GM12878 (cell line): ENCODE data around the gene ICAM2. TPM values are rescaled to one million over a fixed set of nuclear protein-coding genes. Genes with fewer than 3 reads are reported as not detected.

ENCODE experiments used
- ATF7 ChIP-seq: fragments of 450-650 bp; IDR thresholded peaks from 2 replicates; pipeline ENCODE4 v1.6.1; 2016; ENCODE audit warnings: low read depth, mild to moderate bottlenecking
- CEBPZ ChIP-seq: fragments of 150-350 bp; IDR thresholded peaks from 2 replicates; pipeline ENCODE4 v1.6.1; 2016; ENCODE audit warnings: low read depth, low read length
- CREB1 ChIP-seq: IDR thresholded peaks from 2 replicates; pipeline ENCODE4 v1.6.1; 2012; ENCODE audit warnings: low read depth, mild to moderate bottlenecking, inconsistent platforms
- EED ChIP-seq: sonication (generic); IDR thresholded peaks from 2 replicates; pipeline ENCODE4 v1.6.1; 2016; ENCODE audit warnings: antibody characterized with exemption, low read depth
- EP300 ChIP-seq, 2 experiments: fragments of 150-350 bp in 1 of 2; IDR thresholded peaks; 2 replicates each; pipeline ENCODE4 v1.6.1; 2011 to 2012; ENCODE audit warnings: low read depth in 2 of 2, low read length in 2 of 2, borderline replicate concordance in 1 of 2, improper control_type of control experiment in 1 of 2, inconsistent platforms in 1 of 2; ENCODE audit not compliant: control insufficient read depth in 1 of 2
- IKZF1 ChIP-seq: fragments of 450-650 bp; conservative IDR thresholded peaks from 2 replicates; pipeline ENCODE4 v1.6.1; 2017; ENCODE audit warnings: antibody characterized with exemption, mild to moderate bottlenecking
- KAT2A ChIP-seq: conservative IDR thresholded peaks from 2 replicates; pipeline ENCODE4 v1.6.1; 2011; ENCODE audit warnings: low read depth, low read length; ENCODE audit not compliant: control insufficient read depth
- LARP7 ChIP-seq: fragments of 450-650 bp; IDR thresholded peaks from 2 replicates; pipeline ENCODE4 v1.6.1; 2017; ENCODE audit warnings: mild to moderate bottlenecking
- NBN ChIP-seq: fragments of 450-650 bp; IDR thresholded peaks from 2 replicates; pipeline ENCODE4 v1.6.1; 2016
- NFYB ChIP-seq: IDR thresholded peaks from 2 replicates; pipeline ENCODE4 v1.6.1; 2011; ENCODE audit warnings: low read depth, mild to moderate bottlenecking, low read length, improper control_type of control experiment, moderate library complexity; ENCODE audit not compliant: insufficient read depth
- RUNX3 ChIP-seq: IDR thresholded peaks from 2 replicates; pipeline ENCODE4 v1.6.1; 2012; ENCODE audit warnings: low read length, inconsistent platforms
- SRF ChIP-seq, 2 experiments: IDR thresholded peaks; 2 replicates each; pipeline ENCODE4 v1.6.1; 2011; ENCODE audit warnings: low read depth in 2 of 2, low read length in 2 of 2, mild to moderate bottlenecking in 1 of 2, moderate library complexity in 1 of 2
- ZNF217 ChIP-seq: fragments of 450-650 bp; IDR thresholded peaks from 2 replicates; pipeline ENCODE4 v1.6.1; 2017; ENCODE audit warnings: antibody characterized with exemption, mild to moderate bottlenecking
- ZNF274 ChIP-seq: IDR thresholded peaks from one replicate; pipeline ENCODE4 v1.8.0; 2011; ENCODE audit not compliant: insufficient read length, insufficient read depth
- ZNF687 ChIP-seq: fragments of 450-650 bp; IDR thresholded peaks from 2 replicates; pipeline ENCODE4 v1.6.1; 2017; ENCODE audit warnings: mild to moderate bottlenecking, moderate library complexity
- ZSCAN29 ChIP-seq: fragments of 450-650 bp; IDR thresholded peaks from 2 replicates; pipeline ENCODE4 v1.6.1; 2017; ENCODE audit warnings: mild to moderate bottlenecking, moderate library complexity
- polyA plus RNA-seq, 11 experiments: library from polyadenylated mRNA; depleted of rRNA in 4 of 11; unstranded in 6 of 11; stranded (reverse) in 5 of 11; fragments of >200 nt; fragmentation: Nextera tagmentation in 4 of 11; fragmentation: Illumina TruSeq in 1 of 11; extraction: Ambion mirVana in 4 of 11; extraction: Trizol in 1 of 11; gene quantifications; 1 replicate in 1 of 11; 2 replicates in 10 of 11; pipeline versions ENCODE4 v1.2.1 to v1.2.3, GENCODE V29; 2011 to 2016; ENCODE audit warnings: inconsistent platforms in 2 of 11, missing spikeins in 2 of 11, low read depth in 1 of 11
- total RNA-seq, 4 experiments: library from RNA; depleted of rRNA in 3 of 4; stranded (reverse); fragments of >200 nt in 3 of 4; fragmentation: Illumina TruSeq in 1 of 4; extraction: Trizol in 1 of 4; gene quantifications; 2 replicates each; pipeline versions ENCODE4 v1.2.1 to v1.2.3, GENCODE V29; 2013 to 2021
- TF ChIP-seq, protein P1 (sequence below): IDR thresholded peaks from 2 replicates; pipeline ENCODE4 v1.6.1; 2012; ENCODE audit warnings: low read depth, low read length, improper control_type of control experiment
- TF ChIP-seq, protein P2 (sequence below): fragments of 450-650 bp; IDR thresholded peaks from 2 replicates; pipeline ENCODE4 v1.6.1; 2018; ENCODE audit warnings: borderline replicate concordance, mild to moderate bottlenecking; ENCODE audit not compliant: partially characterized antibody

ICAM2 gene
- total and polyA plus RNA-seq, 10 of the 15 experiments (the other 5 are each of a cell fraction or from before 2014, with no cell fraction given), result 23.6 to 108 (median 58.1) TPM

DNA sequence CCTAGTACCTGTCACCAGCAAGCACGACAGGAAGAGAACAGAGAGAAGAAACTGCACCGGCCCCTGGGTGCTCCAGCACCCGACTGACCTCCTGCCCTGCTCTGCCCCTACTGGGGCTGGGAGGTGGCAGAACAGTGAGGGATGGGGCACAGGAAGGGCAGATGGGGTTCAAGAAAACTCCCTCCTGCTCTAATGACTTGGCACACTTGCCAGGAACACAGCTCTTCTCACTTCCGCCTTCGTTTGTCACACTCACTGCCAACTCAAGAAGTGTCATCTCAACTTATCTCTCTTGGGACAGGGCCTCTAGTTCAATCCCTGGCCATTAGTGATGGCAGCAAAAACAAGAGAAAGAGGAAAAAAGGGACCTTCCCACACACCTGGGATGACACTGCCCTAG is 42.7 kb upstream of the ICAM2 start (continued):
- TF ChIP-seq CEBPZ (no peak), ZNF217 (0 out of 2 replicates have a peak, but pooled peaks have one; percentile 37), RUNX3 (0 out of 2 replicates have a peak, but pooled peaks have one; percentile 6), EP300 (IDR thresholded peaks at IDR 0.05; ENCODE audit: borderline replicate concordance in 1 of 2, control insufficient read depth in 1 of 2, low read depth in 2 of 2, low read length in 2 of 2) (peak in 1 of 2 experiments; percentile 26; a peak in 1 of 4 replicates), KAT2A (no peak), NFYB (no peak), ATF7 (peak; percentile 26; the same call in 1 of the 2 replicates), LARP7 (0 out of 2 replicates have a peak, but pooled peaks have one; percentile 61), ZNF687 (peak; percentile 81; the same call in 1 of the 2 replicates), ZNF274 (no peak), ZSCAN29 (no peak), NBN (no peak), IKZF1 (peak; percentile 86), EED (peak; percentile 46; the same call in 1 of the 2 replicates), SRF (IDR thresholded peaks at IDR 0.05; ENCODE audit: low read depth in 2 of 2, low read length in 2 of 2) (no peak), CREB1 (no peak)
- TF ChIP-seq, protein P1, sequence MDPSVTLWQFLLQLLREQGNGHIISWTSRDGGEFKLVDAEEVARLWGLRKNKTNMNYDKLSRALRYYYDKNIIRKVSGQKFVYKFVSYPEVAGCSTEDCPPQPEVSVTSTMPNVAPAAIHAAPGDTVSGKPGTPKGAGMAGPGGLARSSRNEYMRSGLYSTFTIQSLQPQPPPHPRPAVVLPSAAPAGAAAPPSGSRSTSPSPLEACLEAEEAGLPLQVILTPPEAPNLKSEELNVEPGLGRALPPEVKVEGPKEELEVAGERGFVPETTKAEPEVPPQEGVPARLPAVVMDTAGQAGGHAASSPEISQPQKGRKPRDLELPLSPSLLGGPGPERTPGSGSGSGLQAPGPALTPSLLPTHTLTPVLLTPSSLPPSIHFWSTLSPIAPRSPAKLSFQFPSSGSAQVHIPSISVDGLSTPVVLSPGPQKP, result no peak
- TF ChIP-seq, protein P2, sequence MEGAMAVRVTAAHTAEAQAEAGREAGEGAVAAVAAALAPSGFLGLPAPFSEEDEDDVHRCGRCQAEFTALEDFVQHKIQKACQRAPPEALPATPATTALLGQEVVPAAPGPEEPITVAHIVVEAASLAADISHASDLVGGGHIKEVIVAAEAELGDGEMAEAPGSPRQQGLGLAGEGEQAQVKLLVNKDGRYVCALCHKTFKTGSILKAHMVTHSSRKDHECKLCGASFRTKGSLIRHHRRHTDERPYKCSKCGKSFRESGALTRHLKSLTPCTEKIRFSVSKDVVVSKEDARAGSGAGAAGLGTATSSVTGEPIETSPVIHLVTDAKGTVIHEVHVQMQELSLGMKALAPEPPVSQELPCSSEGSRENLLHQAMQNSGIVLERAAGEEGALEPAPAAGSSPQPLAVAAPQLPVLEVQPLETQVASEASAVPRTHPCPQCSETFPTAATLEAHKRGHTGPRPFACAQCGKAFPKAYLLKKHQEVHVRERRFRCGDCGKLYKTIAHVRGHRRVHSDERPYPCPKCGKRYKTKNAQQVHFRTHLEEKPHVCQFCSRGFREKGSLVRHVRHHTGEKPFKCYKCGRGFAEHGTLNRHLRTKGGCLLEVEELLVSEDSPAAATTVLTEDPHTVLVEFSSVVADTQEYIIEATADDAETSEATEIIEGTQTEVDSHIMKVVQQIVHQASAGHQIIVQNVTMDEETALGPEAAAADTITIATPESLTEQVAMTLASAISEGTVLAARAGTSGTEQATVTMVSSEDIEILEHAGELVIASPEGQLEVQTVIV, result no peak
